GM19328 (cell line): ENCODE measurements around the gene GRAMD1B.
A peak's percentile ranks its signal among the peaks of the same experiment; 100 is the strongest.

Experiments
- ATAC-seq: cut with Tn5 transposase; IDR thresholded peaks from one replicate; pipeline ENCODE4 v1.9.1; 2021; ENCODE audit warnings: mild to moderate bottlenecking, moderate library complexity; ENCODE audit not compliant: unreplicated experiment

The GRAMD1B gene

GRCh38 chr11:123408619-123409455 is 21.2 kb upstream of the GRAMD1B start:
- no peak for ATAC-seq

- ATAC-seq: no peak
Measured at GRCh38 chr11:123409456-123410217, 20.4 kb upstream of the GRAMD1B start.

GRCh38 chr11:123410218-123410549 is 19.9 kb upstream of the GRAMD1B start:
- ATAC-seq: no peak

GRCh38 chr11:123413636-123414035 is 16.4 kb upstream of the GRAMD1B start:
- no peak for ATAC-seq

GRCh38 chr11:123416566-123416965 is 13.5 kb upstream of the GRAMD1B start:
- ATAC-seq: no peak

- ATAC-seq: no peak
Measured at GRCh38 chr11:123418351-123419114, 11.5 kb upstream of the GRAMD1B start.

- ATAC-seq: no peak
Measured at GRCh38 chr11:123419731-123420452, 10.2 kb upstream of the GRAMD1B start.

- ATAC-seq: no peak
Measured at GRCh38 chr11:123421589-123421988, 8.5 kb upstream of the GRAMD1B start.

GRCh38 chr11:123425367-123425766 is 4.7 kb upstream of the GRAMD1B start:
- no peak for ATAC-seq

GRCh38 chr11:123426789-123427188 is 3.3 kb upstream of the GRAMD1B start:
- ATAC-seq: no peak

- ATAC-seq: no peak
Measured at GRCh38 chr11:123427405-123427804, 2.7 kb upstream of the GRAMD1B start.

- no peak for ATAC-seq
Measured at GRCh38 chr11:123428116-123428715, 1.9 kb upstream of the GRAMD1B start.

GRCh38 chr11:123429336-123429735 is 733 bp upstream of the GRAMD1B start:
- no peak for ATAC-seq

GRCh38 chr11:123430721-123431497 is 840 bp downstream of the GRAMD1B start:
- ATAC-seq: peak; percentile 38

- ATAC-seq: no peak
Measured at GRCh38 chr11:123431619-123432018, 1.6 kb downstream of the GRAMD1B start.

- ATAC-seq: no peak
Measured at GRCh38 chr11:123434262-123434661, 4.2 kb downstream of the GRAMD1B start.

GRCh38 chr11:123434911-123435310 is 4.8 kb downstream of the GRAMD1B start:
- ATAC-seq: no peak

GRCh38 chr11:123437236-123437979 is 7.3 kb downstream of the GRAMD1B start:
- no peak for ATAC-seq

- ATAC-seq: no peak
Measured at GRCh38 chr11:123438131-123438627, 8.1 kb downstream of the GRAMD1B start.
